ENCODE data around the gene ASF1A. TPM values are rescaled to one million over a fixed set of nuclear protein-coding genes. Genes with fewer than 3 reads are reported as not detected.

The ASF1A gene
- total and polyA plus RNA-seq, 2 donors from 2014 or later: 15.1 TPM

GRCh38 chr6:118875672-118876071, 18.3 kb upstream of the ASF1A start:
- intact Hi-C loops (cut with DNase I): no loop called here
- no peak overlapping the region for H3K9ac ChIP-seq (ENCODE audit: low read length in 3 of 3)
- DNase-seq (no peak), FAIRE-seq (no peak)
- no peaks in the 10 kb centered on the region for H3K9me3 ChIP-seq (ENCODE audit: control insufficient read depth in 2 of 3, insufficient read depth in 1 of 3, low read length in 3 of 3)
- no peaks in the 10 kb centered on the region for H3K36me3 ChIP-seq (ENCODE audit: control insufficient read depth in 2 of 3, insufficient read depth in 3 of 3, low read length in 3 of 3)
- no peaks in the 10 kb centered on the region for H3K4me1 ChIP-seq (ENCODE audit: control insufficient read depth in 2 of 3, insufficient read depth in 2 of 3, low read depth in 1 of 3, low read length in 3 of 3)
- H3K27ac ChIP-seq (ENCODE audit: low read depth in 2 of 2, low read length in 2 of 2): no peak overlapping the region
- no peak for TF ChIP-seq CTCF (IDR thresholded peaks at IDR 0.05; ENCODE audit: borderline replicate concordance, extremely low read depth, insufficient read depth)
- H3K4me3 ChIP-seq (ENCODE audit: low read length in 3 of 3): no peak overlapping the region
- H3K27me3 ChIP-seq (ENCODE audit: control insufficient read depth, insufficient read depth, low read length): no peaks in the 10 kb centered on the region

DNA sequence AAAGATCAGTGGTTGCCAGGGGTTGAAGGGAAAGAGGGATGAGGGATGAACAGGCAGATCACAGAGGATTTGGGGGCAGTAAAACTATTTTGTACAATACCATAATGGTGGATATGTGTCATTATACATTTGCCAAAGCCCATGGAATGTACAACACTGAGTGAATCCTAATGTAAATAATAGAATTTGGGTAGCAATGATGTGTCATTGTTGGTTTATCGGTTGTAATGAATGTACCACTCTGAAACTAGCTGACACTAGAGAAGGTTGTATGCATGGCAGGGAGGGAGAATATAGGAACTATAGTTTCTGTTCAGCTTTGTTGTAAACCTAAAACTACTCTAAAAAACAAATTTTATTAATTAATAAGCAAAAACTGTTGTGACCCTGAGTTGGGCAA, 17.8 kb upstream of the ASF1A start:
- H3K27ac ChIP-seq (ENCODE audit: low read depth in 2 of 2, low read length in 2 of 2): no peak overlapping the region
- no peaks in the 10 kb centered on the region for H3K4me1 ChIP-seq (ENCODE audit: control insufficient read depth in 2 of 3, insufficient read depth in 2 of 3, low read depth in 1 of 3, low read length in 3 of 3)
- H3K9ac ChIP-seq (ENCODE audit: low read length in 3 of 3): no peak overlapping the region
- H3K27me3 ChIP-seq (ENCODE audit: control insufficient read depth, insufficient read depth, low read length): no peaks in the 10 kb centered on the region
- DNase-seq: no peak
- no peaks in the 10 kb centered on the region for H3K36me3 ChIP-seq (ENCODE audit: control insufficient read depth in 2 of 3, insufficient read depth in 3 of 3, low read length in 3 of 3)
- FAIRE-seq: no peak
- H3K4me3 ChIP-seq (ENCODE audit: low read length in 3 of 3): no peak overlapping the region
- intact Hi-C loops (cut with DNase I): no loop called here
- TF ChIP-seq CTCF (IDR thresholded peaks at IDR 0.05; ENCODE audit: borderline replicate concordance, extremely low read depth, insufficient read depth): no peak
- no peaks in the 10 kb centered on the region for H3K9me3 ChIP-seq (ENCODE audit: control insufficient read depth in 2 of 3, insufficient read depth in 1 of 3, low read length in 3 of 3)

DNA sequence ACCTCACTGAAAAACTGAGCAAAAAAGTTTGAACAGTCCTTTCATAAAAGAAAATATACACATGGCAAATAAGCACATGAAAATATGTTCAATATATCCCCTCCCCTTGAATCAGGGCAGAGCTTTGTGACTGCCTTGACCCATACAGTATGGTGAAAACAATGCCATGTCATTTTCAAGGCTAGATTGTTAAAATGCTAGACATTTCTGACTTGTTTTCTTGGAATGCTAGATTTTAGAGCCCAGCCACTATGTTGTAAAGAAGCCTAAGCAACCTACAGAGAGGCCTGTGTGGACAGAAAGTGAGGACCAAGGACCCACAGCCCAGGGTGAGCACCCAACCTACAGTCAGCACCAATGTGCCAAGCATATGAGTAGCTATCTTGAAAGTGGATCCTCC, 17.1 kb upstream of the ASF1A start:
- Histone ChIP-seq H3K9me3 (ENCODE audit: control insufficient read depth in 2 of 3, insufficient read depth in 1 of 3, low read length in 3 of 3) (no peaks in the 10 kb centered on the region), H3K9ac (ENCODE audit: low read length in 3 of 3) (no peak overlapping the region), H3K27ac (ENCODE audit: low read depth in 2 of 2, low read length in 2 of 2) (no peak overlapping the region), H3K27me3 (ENCODE audit: control insufficient read depth, insufficient read depth, low read length) (no peaks in the 10 kb centered on the region), H3K4me1 (ENCODE audit: control insufficient read depth in 2 of 3, insufficient read depth in 2 of 3, low read depth in 1 of 3, low read length in 3 of 3) (peaks cover 0 to under 1% (median 0%) of the 10 kb centered on the region in 3 donors), H3K4me3 (ENCODE audit: low read length in 3 of 3) (no peak overlapping the region), H3K36me3 (ENCODE audit: control insufficient read depth in 2 of 3, insufficient read depth in 3 of 3, low read length in 3 of 3) (no peaks in the 10 kb centered on the region)
- DNase-seq: no peak
- no peak for FAIRE-seq
- no peak for TF ChIP-seq CTCF (IDR thresholded peaks at IDR 0.05; ENCODE audit: borderline replicate concordance, extremely low read depth, insufficient read depth)
- intact Hi-C loops (cut with DNase I): no loop called here

DNA sequence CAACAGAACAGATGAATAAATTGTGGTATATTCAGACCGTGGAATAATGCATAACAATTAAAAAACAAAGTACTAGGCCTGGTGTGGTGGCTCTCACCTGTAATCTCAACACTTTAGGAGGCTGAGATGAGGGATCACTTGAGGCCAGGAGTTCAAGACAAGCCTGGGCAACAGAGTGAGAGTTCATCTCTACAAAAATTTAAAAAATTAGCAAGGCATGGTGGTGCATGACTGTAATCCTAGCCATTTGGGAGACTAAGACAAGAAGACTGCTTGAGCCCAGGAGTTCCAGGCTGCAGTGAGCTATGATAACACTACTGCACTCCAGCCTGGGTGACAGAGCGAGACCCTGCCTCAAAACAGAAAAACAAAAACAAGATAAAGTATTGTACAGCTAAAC, 16.1 kb upstream of the ASF1A start:
- intact Hi-C loops (cut with DNase I): no loop called here
- Histone ChIP-seq H3K9ac (ENCODE audit: low read length in 3 of 3) (no peak overlapping the region), H3K36me3 (ENCODE audit: control insufficient read depth in 2 of 3, insufficient read depth in 3 of 3, low read length in 3 of 3) (no peaks in the 10 kb centered on the region), H3K27me3 (ENCODE audit: control insufficient read depth, insufficient read depth, low read length) (no peaks in the 10 kb centered on the region), H3K4me3 (ENCODE audit: low read length in 3 of 3) (no peak overlapping the region), H3K9me3 (ENCODE audit: control insufficient read depth in 2 of 3, insufficient read depth in 1 of 3, low read length in 3 of 3) (no peaks in the 10 kb centered on the region), H3K27ac (ENCODE audit: low read depth in 2 of 2, low read length in 2 of 2) (no peak overlapping the region), H3K4me1 (ENCODE audit: control insufficient read depth in 2 of 3, insufficient read depth in 2 of 3, low read depth in 1 of 3, low read length in 3 of 3) (peaks cover 0 to 2% (median 0%) of the 10 kb centered on the region in 3 donors)
- FAIRE-seq (no peak), DNase-seq (no peak)
- TF ChIP-seq CTCF (IDR thresholded peaks at IDR 0.05; ENCODE audit: borderline replicate concordance, extremely low read depth, insufficient read depth): no peak
